Measurements from ENCODE around the gene GMPR2.
"Not testable (repeated sequence)": the region's sequence is repeated elsewhere in the genome, so short reads cannot be mapped to it uniquely, and the experiment has no call there.

GMPR2 gene

GRCh38 chr14:24202538-24202937 is 30.2 kb upstream of the GMPR2 start:
- not testable (repeated sequence) for DNase-seq (ENCODE audit: low read depth)

GRCh38 chr14:24203249-24203886 is 29.4 kb upstream of the GMPR2 start:
- DNase-seq (ENCODE audit: low read depth) = not testable (repeated sequence)

GRCh38 chr14:24204163-24205146 is 28.3 kb upstream of the GMPR2 start:
- DNase-seq (ENCODE audit: low read depth) = no peak

GRCh38 chr14:24206260-24207103 is 26.2 kb upstream of the GMPR2 start:
- DNase-seq (ENCODE audit: low read depth) = no peak

GRCh38 chr14:24207104-24207551 is 25.6 kb upstream of the GMPR2 start:
- no peak for DNase-seq (ENCODE audit: low read depth)

- DNase-seq (ENCODE audit: low read depth) = no peak
These were observed 25.1 kb upstream of the GMPR2 start for GRCh38 chr14:24207625-24208024.

- DNase-seq (ENCODE audit: low read depth) = no peak
These were observed 21.4 kb upstream of the GMPR2 start for GRCh38 chr14:24211311-24211710.

- peak; percentile 91 for DNase-seq (ENCODE audit: low read depth)
These were observed 19.5 kb upstream of the GMPR2 start, which contains the start of gene CHMP4A for GRCh38 chr14:24212924-24213865. TSS of gene CHMP4A (minus strand) at chr14:24213488. CDS start at chr14:24213439, 49 bp downstream.

GRCh38 chr14:24213866-24214662 is 18.7 kb upstream of the GMPR2 start:
- DNase-seq (ENCODE audit: low read depth) = no peak

GRCh38 chr14:24215495-24216344 is 17.0 kb upstream of the GMPR2 start, which contains the start of gene MDP1:
TSS of gene MDP1 (minus strand) at chr14:24216066. CDS start at chr14:24215955, 111 bp downstream.
- peak; percentile 76 for DNase-seq (ENCODE audit: low read depth)

- no peak for DNase-seq (ENCODE audit: low read depth)
These were observed 16.4 kb upstream of the GMPR2 start for GRCh38 chr14:24216345-24216699.

GRCh38 chr14:24216876-24217275 is 15.9 kb upstream of the GMPR2 start:
- not testable (repeated sequence) for DNase-seq (ENCODE audit: low read depth)

GRCh38 chr14:24219080-24219479 is 13.6 kb upstream of the GMPR2 start:
- DNase-seq (ENCODE audit: low read depth) = no peak

GRCh38 chr14:24219521-24219920 is 13.2 kb upstream of the GMPR2 start:
- DNase-seq (ENCODE audit: low read depth) = no peak

GRCh38 chr14:24222987-24223386 is 9.7 kb upstream of the GMPR2 start:
- DNase-seq (ENCODE audit: low read depth) = not testable (repeated sequence)

- no peak for DNase-seq (ENCODE audit: low read depth)
These were observed 8.1 kb upstream of the GMPR2 start for GRCh38 chr14:24224618-24225071.

GRCh38 chr14:24226473-24226872 is 6.3 kb upstream of the GMPR2 start:
- no peak for DNase-seq (ENCODE audit: low read depth)

GRCh38 chr14:24228902-24229301 is 3.8 kb upstream of the GMPR2 start:
- DNase-seq (ENCODE audit: low read depth) = no peak

All from activated T-helper 1 cell treated with Interleukin-2 at 50 U/mL for 16 hours (primary cell).